ENCODE measurements around the gene RBM14. TPM values are rescaled to one million over a fixed set of nuclear protein-coding genes. Genes with fewer than 3 reads are reported as not detected.
A peak's percentile ranks its signal among the peaks of the same experiment; 100 is the strongest.

Gene RBM14
- total and polyA plus RNA-seq, 2 of the 4 experiments (the other 2 are of a cell fraction) = 9.3 to 31.1 TPM

- no peak for TF ChIP-seq MAZ (IDR thresholded peaks at IDR 0.05; ENCODE audit: borderline replicate concordance, low read depth, low read length)
These were observed 21.2 kb downstream of the RBM14 start (continued) for GRCh38 chr11:66637557-66638176.

DNA sequence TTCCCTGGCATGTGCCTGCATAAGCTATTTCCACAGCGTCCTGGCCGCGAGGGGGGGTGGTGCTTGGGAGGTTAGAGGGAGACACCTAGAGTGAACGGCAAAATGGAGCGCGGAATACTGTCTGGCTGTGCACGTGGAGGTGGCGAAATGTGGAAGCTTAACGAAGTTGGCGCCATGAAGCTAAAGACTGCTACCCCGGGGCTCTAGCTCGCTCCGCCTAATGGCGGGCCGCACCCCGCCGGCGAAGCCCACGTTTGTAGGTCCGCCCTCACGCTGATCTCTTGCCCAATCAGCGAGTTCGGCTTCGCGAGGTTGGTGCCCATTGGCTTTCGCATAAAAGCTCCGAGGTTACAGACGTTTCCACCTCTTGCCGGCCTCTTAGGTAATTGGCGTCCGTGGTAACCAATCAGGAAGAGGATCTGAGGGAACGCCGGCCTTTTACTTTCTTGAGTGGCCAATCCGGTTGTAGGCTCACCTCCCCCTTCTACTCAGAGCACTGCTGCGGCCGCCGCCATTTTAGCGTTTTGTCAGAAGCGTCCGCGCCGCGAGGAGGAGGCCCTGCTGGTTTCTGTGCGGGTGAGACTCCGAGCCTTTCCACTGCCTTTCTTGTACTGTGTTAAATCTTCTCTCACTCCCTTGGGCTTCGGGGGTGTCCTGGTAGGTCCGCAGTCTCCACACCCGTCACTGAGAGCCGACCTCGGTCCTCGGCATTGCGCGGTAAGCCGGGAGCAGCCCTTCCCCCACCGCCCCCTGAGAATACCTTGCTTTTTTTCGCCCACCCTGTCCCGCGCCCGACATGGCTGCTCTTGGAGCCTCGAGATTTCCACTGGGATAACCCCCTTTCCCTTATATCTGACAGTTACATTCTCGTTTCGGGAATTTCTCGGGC is 22.0 kb downstream of the RBM14 start, which contains the start of gene RBM4:
Gene RBM4 (plus strand): TSS at position 527 of the 889 bp plus-strand sequence. CDS start 1,009 bp downstream, outside the sequence.
- in situ Hi-C loops (cut with MboI; ENCODE audit: low sequenced_read_pairs) (no loop called here), dilution Hi-C loops (cut with HindIII; ENCODE audit: low sequenced_read_pairs, unreplicated experiment) (no loop called here), intact Hi-C loops (cut with micrococcal nuclease) (loop anchor here (2.0 kb wide), 2 partner anchors 22 to 92 kb away; partner anchors contain the start of genes ACTN3, RBM14 and ZDHHC24)
- Histone ChIP-seq H3K4me2 (ENCODE audit: low read depth, low read length) (peak within 1 kb of the TSS; percentile 93), H2BK15ac (ENCODE audit: low read depth, low read length) (no peak within 1 kb of the TSS), H3K27ac (ENCODE audit: insufficient read depth, low read length) (peak within 1 kb of the TSS; percentile 87), H3K23ac (ENCODE audit: low read depth, low read length) (peak within 1 kb of the TSS; percentile 94), H3K9me3 (ENCODE audit: control insufficient read depth, insufficient read depth, low read length) (no peaks in the 10 kb centered on the region), H3K56ac (ENCODE audit: extremely low read depth, insufficient read depth, low read length) (peak within 1 kb of the TSS; percentile 67), H3K14ac (replicated peaks; ENCODE audit: low read depth, low read length) (peak within 1 kb of the TSS; percentile 98), H3K9ac (ENCODE audit: low read depth, low read length) (peak within 1 kb of the TSS; percentile 88), H2AFZ (replicated peaks; ENCODE audit: low read length, poor library complexity) (peak within 1 kb of the TSS; percentile 89), H4K20me1 (ENCODE audit: insufficient read depth, low read length) (peaks cover 76% of the 10 kb centered on the region), H3K4me1 (ENCODE audit: control insufficient read depth, insufficient read depth, low read length) (peaks cover 17% of the 10 kb centered on the region), H2AK9ac (replicated peaks; ENCODE audit: low read depth, low read length, poor library complexity) (peak within 1 kb of the TSS; percentile 98), H3K4me3 (ENCODE audit: insufficient read depth, low read depth, low read length) (peak within 1 kb of the TSS; percentile 76), H2BK5ac (ENCODE audit: low read depth, low read length, poor library complexity, severe bottlenecking) (peak within 1 kb of the TSS; percentile 75), H3K79me1 (ENCODE audit: low read depth in 1 of 2, low read length in 2 of 2) (peaks cover 7 to 75% of the 10 kb centered on the region in 2 experiments; a peak in 2 of 4 replicates), H4K5ac (ENCODE audit: low read depth, low read length) (peak within 1 kb of the TSS; percentile 77), H4K8ac (ENCODE audit: low read depth in 2 of 2, low read length in 2 of 2) (peak within 1 kb of the TSS; percentile 65 to 96), H3K27me3 (ENCODE audit: control insufficient read depth, insufficient read depth, low read length) (no peaks in the 10 kb centered on the region), H3K36me3 (ENCODE audit: control insufficient read depth, insufficient read depth, low read length) (peaks cover 19% of the 10 kb centered on the region), H3K9me1 (ENCODE audit: insufficient read depth, low read length) (peaks cover 7% of the 10 kb centered on the region; the same call in 1 of the 2 replicates), H2BK120ac (ENCODE audit: low read depth, low read length) (peak within 1 kb of the TSS; percentile 32; the same call in 1 of the 2 replicates), H3K18ac (ENCODE audit: low read depth, low read length) (peak within 1 kb of the TSS; percentile 47), H2BK20ac (ENCODE audit: low read depth, low read length) (no peak within 1 kb of the TSS), H3K4ac (ENCODE audit: low read depth, low read length) (peak within 1 kb of the TSS; percentile 96), H4K91ac (ENCODE audit: insufficient read depth, low read depth, low read length) (peak within 1 kb of the TSS; percentile 92), H2AK5ac (ENCODE audit: low read depth, low read length) (peak within 1 kb of the TSS; percentile 91)
- POLR2A ChIA-PET (ENCODE audit: unreplicated experiment) = interaction anchor here (0.6 to 2.3 kb wide), 6 partner anchors 11 to 71 kb away, joined by 3 to 17 read pairs (median 6); no protein-coding TSS in a partner anchor
- CTCF ChIA-PET = interaction anchor here (0.5 to 1.6 kb wide), 5 partner anchors 20 to 290 kb away, joined by 3 to 6 read pairs (median 3); partner anchors contain the start of genes CCDC87 and CCS
- 0% methylated on average over 41 of the region's 63 CpGs; no CpG with 5 or more reads in 1 of the 2 experiments for WGBS, 2 experiments (ENCODE audit: extremely low coverage in 2 of 2, insufficient read length in 1 of 2)
- DNase-seq (peak; percentile 100), ATAC-seq (ENCODE audit: low read depth) (peak; percentile 95)
- TF ChIP-seq POLR2A (IDR thresholded peaks at IDR 0.05; ENCODE audit: low read depth, low read length) = peak; percentile 93
- TF ChIP-seq, protein P1, sequence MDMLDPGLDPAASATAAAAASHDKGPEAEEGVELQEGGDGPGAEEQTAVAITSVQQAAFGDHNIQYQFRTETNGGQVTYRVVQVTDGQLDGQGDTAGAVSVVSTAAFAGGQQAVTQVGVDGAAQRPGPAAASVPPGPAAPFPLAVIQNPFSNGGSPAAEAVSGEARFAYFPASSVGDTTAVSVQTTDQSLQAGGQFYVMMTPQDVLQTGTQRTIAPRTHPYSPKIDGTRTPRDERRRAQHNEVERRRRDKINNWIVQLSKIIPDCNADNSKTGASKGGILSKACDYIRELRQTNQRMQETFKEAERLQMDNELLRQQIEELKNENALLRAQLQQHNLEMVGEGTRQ (IDR thresholded peaks at IDR 0.05; ENCODE audit: low read depth, low read length) = 0 out of 2 replicates have a peak, but pooled peaks have one; percentile 29
- TF ChIP-seq CEBPB (IDR thresholded peaks at IDR 0.05; ENCODE audit: low read depth, low read length) = peak; percentile 93
- no peak for TF ChIP-seq MAZ (IDR thresholded peaks at IDR 0.05; ENCODE audit: borderline replicate concordance, low read depth, low read length)
- no peak for TF ChIP-seq RCOR1 (IDR thresholded peaks at IDR 0.05; ENCODE audit: insufficient replicate concordance, low read length)
- TF ChIP-seq CHD1 (IDR thresholded peaks at IDR 0.05; ENCODE audit: low read depth, low read length) = peak; percentile 89; the same call in 1 of the 2 replicates
- TF ChIP-seq FOS (IDR thresholded peaks at IDR 0.05; ENCODE audit: low read depth, low read length) = peak; percentile 40; the same call in 1 of the 2 replicates
- TF ChIP-seq BHLHE40 (IDR thresholded peaks at IDR 0.05; ENCODE audit: low read depth, low read length) = peak; percentile 18; the same call in 1 of the 2 replicates
- peak; percentile 71 for TF ChIP-seq MXI1 (IDR thresholded peaks at IDR 0.05; ENCODE audit: borderline replicate concordance, low read depth, low read length)
- BruUV-seq (replicated peaks) = TSS peak; percentile 38

All from IMR-90 (cell line).